MV-4-11 (cell line): ENCODE data around the gene SLC25A46.
"Not testable (repeated sequence)": the region's sequence is repeated elsewhere in the genome, so short reads cannot be mapped to it uniquely, and the experiment has no call there.

Experiments
- DNase-seq: peaks from one replicate; lab custom pipeline; 2025; lab: John Stamatoyannopoulos, UW

SLC25A46 gene

GRCh38 chr5:110757118-110757729 lies 18.4 kb downstream of the SLC25A46 start:
- peak; percentile 15 for DNase-seq

GRCh38 chr5:110760158-110760557 lies 21.4 kb downstream of the SLC25A46 start:
- no peak for DNase-seq

GRCh38 chr5:110768138-110768860 lies 29.5 kb downstream of the SLC25A46 start:
- DNase-seq = no peak

- DNase-seq = peak; percentile 41
Measured at GRCh38 chr5:110769000-110769681, 30.3 kb downstream of the SLC25A46 start.

GRCh38 chr5:110770286-110770685 lies 31.5 kb downstream of the SLC25A46 start:
- DNase-seq = no peak

- DNase-seq = no peak
Measured at GRCh38 chr5:110784901-110785300, 46.1 kb downstream of the SLC25A46 start.

GRCh38 chr5:110785356-110785755 lies 46.5 kb downstream of the SLC25A46 start:
- no peak for DNase-seq

- not testable (repeated sequence) for DNase-seq
Measured at GRCh38 chr5:110788006-110788405, 49.2 kb downstream of the SLC25A46 start.

GRCh38 chr5:110790673-110791072 lies 51.9 kb downstream of the SLC25A46 start:
- no peak for DNase-seq

- no peak for DNase-seq
Measured at GRCh38 chr5:110802998-110803397, 64.2 kb downstream of the SLC25A46 start.

- DNase-seq = no peak
Measured at GRCh38 chr5:110803467-110804326, 64.9 kb downstream of the SLC25A46 start.

GRCh38 chr5:110807169-110807568 lies 68.4 kb downstream of the SLC25A46 start:
- DNase-seq = no peak

GRCh38 chr5:110809006-110809405 lies 70.2 kb downstream of the SLC25A46 start:
- DNase-seq = no peak
